GM19438 (cell line): Measurements from ENCODE around the gene EGFL7.

ENCODE experiments used
- ATAC-seq: cut with Tn5 transposase; IDR thresholded peaks from one replicate; pipeline ENCODE4 v1.9.1; 2021; ENCODE audit warnings: low read depth; ENCODE audit not compliant: unreplicated experiment

Gene EGFL7

DNA sequence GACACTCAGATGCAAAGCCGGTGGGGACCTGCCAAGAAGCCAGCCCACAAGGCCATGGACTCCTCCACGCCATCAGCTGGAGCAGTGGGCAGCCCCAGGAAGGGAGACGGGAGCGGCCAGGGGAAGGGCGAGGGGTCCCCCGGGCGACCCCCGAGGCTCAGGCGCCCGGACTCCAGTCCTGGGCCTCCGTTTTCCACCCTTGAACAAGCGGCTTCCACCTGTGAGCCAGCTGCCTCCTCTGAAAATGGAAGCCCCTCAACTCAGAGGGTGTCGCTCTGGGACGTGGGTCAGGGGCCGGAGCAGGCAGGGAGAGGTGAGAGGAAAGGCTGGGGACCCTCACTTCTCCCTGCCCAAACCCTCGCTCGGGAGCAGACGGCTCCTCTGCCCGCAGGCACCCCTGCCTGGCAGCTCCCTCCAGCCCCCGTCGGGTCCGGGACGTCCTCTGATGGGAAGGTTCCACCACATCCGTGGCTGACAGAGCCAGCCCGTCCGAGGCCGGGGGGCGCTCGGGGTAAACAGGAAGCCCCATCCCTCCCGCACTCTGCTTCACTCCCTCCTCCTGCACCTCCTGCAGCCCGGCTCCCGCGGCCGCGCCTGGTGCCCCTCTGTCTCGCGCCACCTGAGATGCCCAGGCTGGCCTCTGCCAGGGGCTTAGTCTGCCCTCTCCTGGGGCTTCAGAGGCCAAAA, 3.7 kb upstream of the EGFL7 start:
- ATAC-seq, result no peak

DNA sequence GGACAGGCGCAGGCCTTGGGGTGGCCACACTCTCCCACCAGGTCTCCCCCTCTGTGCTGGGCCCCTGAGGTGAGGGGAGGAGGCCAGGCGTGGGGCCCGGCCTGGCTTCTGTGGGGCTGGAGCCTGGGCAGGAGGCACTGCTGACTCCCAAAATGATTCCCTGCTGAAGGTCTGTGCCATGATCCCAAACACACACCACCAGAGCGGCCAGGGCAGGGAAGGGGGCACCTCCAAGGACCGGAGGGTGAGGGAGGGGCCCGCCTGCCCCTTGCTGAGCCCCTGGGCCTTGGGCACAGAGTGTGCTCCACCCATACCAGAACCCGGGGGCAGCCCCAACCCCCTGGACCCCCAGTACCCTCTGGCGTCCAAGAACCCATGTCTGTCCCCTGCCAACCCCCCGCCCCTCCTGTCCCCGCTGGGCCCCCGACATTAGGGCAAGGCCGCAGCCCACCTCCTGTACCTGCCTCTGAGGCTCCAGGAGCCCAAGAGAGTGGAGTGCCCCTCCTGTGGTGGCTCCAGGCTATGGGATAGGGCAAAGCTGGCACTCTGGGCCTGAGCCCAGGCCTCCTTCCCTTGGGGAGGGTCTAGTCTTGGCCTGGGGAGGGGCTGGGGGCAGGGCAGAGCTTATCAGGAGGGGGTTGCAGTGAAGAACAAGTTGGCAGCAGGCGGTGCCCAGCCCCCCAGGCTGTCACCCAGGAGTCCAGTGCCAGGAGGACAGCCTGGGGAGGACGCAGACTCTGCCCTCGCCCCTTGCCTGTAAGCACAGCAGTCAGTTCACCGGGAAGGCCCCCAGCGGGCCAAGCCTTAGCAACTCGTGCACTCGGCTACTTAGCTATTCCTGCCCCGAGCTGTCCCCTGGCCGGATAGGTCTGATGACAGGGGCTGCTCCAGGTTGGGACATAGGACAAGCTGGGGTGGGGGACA, 2.6 kb upstream of the EGFL7 start:
- ATAC-seq, result no peak

DNA sequence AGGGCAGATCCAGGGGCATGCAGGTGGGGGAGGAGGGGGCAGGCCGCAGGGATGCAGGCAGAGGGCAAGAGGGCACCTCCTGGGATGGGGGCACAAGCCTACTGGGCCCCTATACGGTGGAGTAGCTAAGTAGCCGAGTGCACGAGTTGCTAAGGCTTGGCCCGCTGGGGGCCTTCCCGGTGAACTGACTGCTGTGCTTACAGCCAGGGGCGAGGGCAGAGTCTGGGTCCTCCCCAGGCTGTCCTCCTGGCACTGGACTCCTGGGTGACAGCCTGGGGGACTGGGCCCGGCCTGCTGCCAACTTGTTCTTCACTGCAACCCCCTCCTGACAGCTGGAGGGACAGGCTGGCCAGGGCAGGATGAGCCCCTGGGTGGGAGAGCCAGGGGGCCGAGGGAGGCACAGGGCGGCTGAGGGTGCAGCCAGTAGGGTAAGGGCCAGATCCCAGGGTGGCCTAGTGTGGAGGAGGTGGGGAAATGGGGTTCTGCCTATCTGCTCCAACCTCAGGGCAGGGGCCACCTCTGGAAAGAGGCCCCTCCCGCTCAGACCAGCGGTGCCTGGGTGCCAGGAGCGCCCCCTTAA, 1.7 kb upstream of the EGFL7 start:
- ATAC-seq, result no peak

DNA sequence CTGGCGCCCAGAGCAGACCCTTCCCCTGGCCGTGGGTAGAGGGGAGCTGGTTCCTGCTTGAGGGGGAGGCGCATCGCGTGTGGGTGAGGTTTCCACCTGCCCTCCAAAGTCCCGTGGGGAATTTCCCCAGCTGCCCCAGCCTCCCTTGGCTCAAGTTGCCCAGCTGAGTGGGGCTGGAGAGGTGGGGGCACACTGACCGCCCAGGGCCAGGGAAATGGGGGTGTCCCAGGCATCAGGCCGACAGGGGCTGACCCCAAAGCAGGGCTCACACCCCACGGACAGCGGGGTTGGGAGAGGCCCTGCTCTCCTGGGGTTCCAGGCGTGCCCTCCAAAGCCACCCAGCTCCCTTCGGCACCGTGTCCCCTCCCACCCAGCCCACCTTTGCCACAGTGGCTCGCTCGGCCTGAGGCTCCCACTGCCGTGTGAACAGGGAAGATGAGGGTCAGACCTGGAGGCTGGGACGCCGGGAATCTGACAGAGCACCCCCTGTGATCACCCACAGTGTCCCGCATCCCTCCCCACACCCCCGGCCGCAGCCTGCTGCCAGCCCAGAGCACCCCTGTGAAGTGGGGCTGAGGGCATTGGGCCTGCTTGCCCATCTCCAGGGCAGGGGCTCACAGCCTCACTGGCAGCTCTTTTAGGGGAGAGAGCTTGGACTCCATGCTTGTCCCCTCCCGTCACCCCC, 933 bp upstream of the EGFL7 start:
- ATAC-seq, result no peak

DNA sequence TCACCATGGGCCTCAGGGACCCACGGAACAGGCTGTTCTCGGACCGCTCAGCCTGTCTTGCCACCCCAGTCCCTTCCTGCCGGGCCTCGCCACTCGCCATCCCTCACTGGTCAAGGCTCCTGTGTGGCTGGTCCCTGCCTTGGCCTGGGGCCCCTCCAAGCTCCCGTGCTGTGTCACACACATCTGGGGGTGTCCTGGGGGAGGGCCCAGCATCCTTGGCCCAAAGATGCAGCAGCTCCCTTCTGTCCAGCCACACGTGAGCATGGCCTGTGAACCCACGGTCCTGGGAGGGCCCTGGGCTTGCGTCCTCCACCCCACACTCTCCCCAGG, 425 bp upstream of the EGFL7 start:
- no peak for ATAC-seq

DNA sequence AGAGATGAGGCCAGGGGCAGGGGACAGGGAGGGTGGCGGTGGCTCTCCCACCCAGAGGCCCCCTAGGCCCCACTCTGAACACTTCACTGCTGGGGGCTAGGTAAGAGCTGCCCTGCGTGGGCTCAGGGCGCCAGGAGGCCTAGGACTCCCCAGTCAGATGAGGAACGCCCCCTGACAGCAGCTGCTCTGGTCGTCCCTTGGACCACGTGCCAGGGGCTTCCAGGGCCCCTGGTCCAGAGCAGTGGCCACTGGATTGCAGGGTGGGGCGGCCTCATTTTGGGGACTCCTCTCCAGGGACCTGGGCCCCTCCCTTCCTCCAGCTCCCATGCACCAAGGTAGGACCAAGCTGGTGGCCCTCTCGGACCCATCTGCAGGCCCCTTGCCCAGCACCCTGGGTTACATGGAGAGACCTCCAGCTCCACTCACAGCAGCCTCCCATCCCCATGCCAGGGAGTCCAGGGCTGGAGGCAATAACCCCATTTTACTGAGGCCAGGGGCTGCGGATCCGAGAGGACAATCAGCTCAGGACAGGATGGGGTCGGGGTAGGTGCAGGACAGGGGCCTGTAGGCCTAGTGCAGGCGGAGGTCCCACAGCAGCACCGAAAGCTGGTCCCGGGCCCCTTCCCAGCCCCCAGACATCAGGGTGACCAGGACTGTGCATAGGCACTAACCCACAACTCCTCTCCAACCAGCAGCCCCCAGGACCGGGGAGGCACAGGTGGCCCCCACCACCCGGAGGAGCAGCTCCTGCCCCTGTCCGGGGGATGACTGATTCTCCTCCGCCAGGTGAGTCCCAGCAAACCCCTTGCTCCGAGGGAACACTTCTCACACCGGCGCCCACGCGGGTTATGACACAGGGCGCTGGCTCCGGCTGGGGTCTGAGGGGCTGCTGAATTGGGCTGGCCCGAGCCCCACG, 1.5 kb downstream of the EGFL7 start:
- no peak for ATAC-seq

DNA sequence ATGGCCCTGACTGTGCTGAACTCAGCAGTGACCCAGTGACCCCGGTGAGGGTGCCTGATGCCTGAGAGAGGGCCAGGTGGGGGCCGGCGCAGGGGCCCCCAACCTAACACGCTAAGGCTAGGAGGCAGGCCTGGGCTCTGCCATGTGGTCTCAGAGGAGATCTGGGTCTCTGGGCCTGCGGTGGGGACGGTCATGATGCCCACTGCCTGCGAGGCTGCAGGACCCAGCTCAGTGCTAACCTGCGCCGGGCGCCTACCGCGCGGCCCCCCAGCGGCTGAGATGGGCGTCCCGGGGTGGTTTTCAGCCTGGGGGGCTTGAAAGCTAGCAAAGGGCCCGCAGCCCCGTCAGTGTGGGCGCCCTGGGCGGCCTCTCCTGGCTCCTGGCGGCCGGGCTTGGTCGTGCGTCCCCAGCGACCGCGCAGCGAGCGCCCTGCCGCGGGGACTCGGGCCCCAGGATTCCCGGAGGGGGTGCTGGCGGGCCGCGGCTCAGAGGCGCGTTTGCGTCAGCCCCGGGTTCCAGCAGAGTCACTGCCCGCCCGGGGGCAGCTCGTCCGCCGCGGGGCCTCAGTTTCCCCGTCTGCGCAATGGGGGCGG, 2.5 kb downstream of the EGFL7 start:
- no peak for ATAC-seq

DNA sequence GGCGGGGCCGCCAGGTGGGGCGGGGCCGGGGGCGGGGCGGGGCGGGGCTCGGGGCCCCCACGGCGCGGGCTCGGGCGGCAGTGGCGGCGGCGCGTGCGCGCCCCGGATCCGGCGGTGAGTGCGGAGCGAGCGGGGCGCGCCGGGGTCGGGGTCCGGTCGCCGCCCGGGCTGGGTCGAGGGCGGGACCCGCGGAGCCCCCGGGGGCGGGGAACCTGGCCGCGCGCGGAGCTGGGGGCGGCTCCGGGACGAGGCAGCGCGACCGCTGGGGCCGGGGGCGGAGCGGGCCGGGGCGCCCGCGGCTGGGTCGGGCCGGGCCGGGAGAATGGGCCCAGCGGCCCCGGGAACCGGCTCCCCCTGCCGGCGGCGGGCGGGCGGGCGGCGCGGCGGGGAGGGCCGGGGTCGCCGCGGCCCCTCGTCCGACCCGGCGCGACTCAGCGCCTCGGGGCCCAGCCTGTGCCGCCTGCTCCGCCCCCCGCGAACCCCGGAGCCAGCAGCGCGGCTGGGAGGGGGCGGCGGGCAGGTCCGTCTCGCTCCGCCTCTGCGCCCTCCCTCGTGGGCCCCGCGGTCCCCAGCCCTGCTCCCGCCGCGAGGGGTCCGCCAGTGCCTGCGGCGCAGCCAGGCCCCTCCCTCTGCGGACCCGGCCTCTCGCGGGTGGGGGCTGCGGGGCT, 3.1 kb downstream of the EGFL7 start:
- ATAC-seq, result no peak

DNA sequence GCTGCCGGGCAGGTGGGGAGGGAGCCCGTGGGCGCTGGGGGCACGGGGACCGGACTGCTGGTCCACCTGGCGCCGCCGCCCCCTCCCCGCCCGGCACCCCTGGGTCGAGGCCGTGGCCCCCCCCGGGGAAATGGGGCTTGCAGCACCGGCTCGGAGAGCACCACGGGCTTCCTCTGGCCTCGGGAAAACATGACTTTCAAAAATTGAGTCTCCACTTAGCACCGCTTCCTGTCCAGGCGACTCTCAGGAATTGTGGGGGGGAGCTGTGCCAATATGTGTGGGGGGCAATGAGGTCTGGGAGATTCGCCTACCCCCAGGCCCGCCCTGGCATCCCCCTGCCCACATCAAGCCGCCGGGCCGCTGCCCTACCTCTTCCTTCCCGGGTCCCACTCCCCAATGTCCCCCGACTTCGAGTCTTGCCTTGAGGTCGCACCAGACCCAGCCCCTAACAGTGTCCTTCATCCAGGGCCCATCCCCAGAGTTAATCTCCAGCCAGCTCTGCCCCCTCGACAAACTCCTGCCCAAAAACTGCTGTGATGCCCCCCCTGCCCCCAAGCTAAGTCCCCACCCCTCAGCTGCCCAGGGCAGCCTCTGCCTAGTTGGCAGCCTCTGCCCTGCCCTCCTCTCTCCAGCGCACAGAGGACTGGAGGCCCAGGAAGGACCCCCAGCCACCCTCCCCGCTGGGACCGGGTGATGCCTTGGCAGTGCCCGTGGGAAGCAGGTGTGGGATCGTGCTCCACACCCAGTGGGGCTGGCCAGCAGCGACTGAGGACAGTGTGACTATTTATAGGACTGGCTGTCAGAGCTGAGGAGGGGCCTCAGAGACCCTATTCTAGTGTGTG, 3.9 kb downstream of the EGFL7 start:
- no peak for ATAC-seq

DNA sequence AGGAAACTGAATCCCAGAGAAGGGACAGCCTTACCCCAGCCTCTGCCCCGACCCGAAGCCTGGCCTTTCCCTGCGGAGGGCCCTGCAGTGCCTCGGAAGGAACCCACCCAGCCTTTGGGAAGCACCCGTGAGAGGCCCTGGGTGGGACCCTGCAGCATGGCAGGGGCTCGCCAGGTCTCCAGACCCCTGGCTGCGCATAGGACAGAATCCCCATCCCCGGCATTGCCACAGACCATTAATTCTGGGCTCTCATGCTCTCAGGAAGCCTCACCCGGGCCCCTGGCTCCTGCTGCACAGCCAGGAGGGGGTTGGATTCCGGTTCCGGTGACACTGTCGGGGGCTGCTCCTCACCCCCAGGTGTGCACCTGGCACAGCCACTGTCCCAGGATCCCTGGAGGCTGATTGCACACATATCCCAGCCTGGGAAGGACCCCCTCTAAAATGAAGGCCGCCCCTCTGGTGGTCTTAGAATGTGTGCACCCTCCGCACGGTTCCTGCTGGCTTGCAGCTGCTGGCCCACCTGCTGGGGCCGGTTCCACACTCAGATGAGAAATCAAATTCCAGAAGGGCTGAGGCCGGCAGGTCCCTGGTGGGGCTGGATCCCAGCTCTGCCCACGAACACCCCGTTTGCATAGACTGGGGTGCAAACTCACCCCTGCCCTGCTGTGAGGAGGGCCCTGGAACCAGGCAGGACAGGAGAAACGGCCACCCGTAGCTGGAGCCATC, 4.7 kb downstream of the EGFL7 start:
- no peak for ATAC-seq

DNA sequence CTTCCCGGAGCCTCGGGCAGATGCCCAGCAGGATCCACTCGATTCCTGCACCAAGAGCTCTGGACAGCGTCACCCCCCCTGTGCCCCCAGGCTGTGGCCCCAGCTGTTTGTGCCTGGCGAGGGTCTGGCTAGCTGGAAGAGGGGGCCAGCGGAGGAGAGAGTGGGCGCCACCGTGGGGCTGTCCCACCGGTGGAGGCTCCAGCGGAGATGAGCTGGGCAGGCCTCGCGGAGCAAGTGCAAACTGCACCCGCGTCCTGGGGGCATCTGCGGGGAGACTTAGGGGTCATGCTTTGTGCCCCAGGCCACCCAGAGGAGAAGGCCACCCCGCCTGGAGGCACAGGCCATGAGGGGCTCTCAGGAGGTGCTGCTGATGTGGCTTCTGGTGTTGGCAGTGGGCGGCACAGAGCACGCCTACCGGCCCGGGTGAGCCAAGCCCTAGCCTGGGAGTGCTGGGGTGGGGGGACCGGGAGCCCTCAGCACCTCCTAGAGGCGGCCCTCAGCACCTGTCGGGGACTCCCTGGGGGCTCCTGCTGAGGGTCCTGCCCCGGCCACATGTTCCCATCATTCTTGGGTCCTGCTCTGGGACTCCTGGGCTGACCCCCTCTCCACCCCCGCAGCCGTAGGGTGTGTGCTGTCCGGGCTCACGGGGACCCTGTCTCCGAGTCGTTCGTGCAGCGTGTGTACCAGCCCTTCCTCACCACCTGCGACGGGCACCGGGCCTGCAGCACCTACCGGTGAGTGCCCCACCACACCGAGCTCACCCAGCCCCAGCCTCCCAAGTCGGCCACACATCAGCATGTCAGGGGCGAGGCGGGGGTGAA, 5.4 kb downstream of the EGFL7 start:
- no peak for ATAC-seq

DNA sequence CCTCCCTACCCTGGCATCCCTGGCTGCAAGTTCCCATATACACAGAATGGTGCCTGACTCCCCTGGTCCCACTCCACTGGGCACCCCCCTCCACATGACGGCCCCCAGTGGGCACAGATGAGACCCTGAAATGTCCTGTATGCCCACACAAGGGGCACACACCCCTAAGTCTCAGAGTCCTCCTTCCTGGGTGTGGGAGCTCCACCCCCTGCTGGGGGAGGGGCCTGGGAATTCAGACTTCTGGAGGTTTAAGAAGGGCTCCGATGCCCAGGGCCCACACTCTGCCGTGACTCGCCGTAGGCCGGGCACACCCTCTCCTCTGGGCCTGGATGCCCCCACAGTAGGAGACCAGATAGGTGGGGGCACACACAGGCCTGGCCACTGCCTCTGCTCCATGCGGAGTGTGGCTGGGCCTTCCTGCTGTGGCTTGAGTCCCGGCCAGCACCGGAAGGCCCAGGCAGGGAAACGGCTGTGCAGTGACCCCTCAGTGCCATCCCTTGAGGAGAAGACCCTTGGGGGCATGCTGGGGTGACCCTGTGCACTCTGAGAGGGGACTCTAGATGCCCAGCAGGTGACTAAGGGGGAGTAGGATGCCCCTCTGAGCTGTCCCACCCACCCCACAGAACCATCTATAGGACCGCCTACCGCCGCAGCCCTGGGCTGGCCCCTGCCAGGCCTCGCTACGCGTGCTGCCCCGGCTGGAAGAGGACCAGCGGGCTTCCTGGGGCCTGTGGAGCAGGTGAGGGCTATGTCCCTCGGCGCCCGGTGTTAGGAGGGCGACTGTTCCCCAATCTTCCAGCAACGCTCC, 6.5 kb downstream of the EGFL7 start:
- no peak for ATAC-seq

DNA sequence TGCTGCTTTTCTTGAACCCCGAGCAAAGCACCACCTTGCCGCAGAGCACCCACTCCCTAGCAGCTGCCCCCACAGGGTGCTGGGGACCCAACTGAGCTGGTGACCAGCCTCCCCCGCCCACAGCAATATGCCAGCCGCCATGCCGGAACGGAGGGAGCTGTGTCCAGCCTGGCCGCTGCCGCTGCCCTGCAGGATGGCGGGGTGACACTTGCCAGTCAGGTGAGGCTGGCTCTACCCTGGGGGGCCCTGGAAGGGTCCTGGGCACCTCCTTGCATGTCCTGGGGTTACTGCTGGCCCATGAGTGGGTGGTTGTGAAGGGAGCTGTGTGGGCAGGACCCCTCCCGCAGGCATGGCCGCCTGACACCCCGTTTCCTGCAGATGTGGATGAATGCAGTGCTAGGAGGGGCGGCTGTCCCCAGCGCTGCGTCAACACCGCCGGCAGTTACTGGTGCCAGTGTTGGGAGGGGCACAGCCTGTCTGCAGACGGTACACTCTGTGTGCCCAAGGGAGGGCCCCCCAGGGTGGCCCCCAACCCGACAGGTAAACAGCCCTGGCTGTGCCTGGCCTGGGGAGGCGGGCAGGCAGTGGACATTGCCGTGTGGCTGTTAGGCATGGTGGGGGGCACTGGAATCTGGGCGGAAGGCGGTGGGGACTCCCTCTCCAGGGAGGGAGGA, 7.2 kb downstream of the EGFL7 start:
- ATAC-seq, result no peak

DNA sequence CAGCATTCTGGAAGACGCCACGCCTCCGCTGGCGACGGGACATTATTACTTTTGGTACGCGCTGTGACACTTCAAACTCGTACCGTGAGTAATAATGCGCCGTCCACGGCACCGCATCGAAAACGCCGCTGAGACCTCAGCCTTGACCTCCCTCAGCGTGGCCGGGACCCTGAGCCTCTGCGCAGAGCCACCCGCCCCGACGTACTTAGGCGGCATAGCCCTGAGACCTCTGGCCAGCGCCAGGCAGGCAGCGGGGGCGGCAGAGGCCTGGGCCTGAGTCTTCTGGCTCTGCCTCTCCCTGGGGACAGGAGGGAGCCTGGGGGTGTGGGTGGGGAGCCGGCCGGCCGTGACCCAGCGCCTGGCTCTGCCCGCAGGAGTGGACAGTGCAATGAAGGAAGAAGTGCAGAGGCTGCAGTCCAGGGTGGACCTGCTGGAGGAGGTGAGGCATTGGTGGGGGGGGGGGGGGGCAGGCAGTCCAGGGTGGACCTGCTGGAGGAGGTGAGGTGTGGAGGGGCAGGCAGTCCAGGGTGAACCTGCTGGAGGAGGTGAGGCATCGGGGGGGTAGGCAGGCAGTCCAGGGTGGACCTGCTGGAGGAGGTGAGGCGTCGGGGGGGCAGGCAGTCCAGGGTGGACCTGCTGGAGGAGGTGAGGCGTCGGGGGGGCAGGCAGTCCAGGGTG, 8.0 kb downstream of the EGFL7 start:
- no peak for ATAC-seq

DNA sequence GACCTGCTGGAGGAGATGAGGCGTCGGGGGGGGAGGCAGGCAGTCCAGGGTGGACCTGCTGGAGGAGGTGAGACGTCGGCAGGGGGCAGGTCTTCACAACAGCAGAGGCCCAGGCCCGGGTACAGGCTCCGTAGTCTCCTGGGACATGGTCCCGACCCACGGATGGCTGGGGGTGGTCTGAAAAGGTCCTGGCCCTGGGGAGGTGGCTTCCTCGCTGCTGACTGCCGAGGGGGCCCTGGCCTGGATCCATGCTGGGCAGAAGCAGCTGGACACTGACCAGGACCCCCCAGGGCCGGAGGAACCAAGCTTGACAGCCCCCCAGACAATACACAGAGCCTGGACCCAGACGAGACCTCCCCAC, 8.5 kb downstream of the EGFL7 start:
- no peak for ATAC-seq
